ACC112 (cell line): ENCODE data around the gene N4BP2L2.

Experiments
- H2AFZ ChIP-seq: fragments of 200-600 bp; sonication (generic); one replicate; pipeline ENCODE4 v1.6.0; 2017; ENCODE audit warnings: antibody characterized with exemption, low read length; ENCODE audit not compliant: unreplicated experiment
- H3K27ac ChIP-seq: fragments of 200-600 bp; sonication (generic); 2 replicates; pipeline ENCODE4 v1.5.1; 2014; ENCODE audit warnings: low read depth, mild to moderate bottlenecking, antibody characterized with exemption, low read length, moderate library complexity
- H3K27me3 ChIP-seq: fragments of 200-600 bp; sonication (generic); 2 replicates; pipeline ENCODE4 v1.6.1; 2014; ENCODE audit warnings: mild to moderate bottlenecking, antibody characterized with exemption, low read length, moderate library complexity, mixed read lengths; ENCODE audit not compliant: insufficient read depth
- H3K36me3 ChIP-seq: fragments of 200-600 bp; sonication (generic); 2 replicates; pipeline ENCODE4 v1.6.1; 2016; ENCODE audit warnings: mild to moderate bottlenecking, antibody characterized with exemption, low read length, moderate library complexity, mixed read lengths; ENCODE audit not compliant: insufficient read depth
- H3K4me1 ChIP-seq: fragments of 200-600 bp; sonication (generic); one replicate; pipeline ENCODE4 v1.6.1; 2016; ENCODE audit warnings: low read length, mixed read lengths; ENCODE audit not compliant: insufficient read depth, unreplicated experiment, control insufficient read depth
- H3K4me3 ChIP-seq: fragments of 200-600 bp; sonication (generic); 2 replicates; pipeline ENCODE4 v1.5.1; 2014; ENCODE audit warnings: mild to moderate bottlenecking, low read depth, low read length
- H3K79me2 ChIP-seq: fragments of 200-600 bp; sonication (generic); one replicate; pipeline ENCODE4 v1.6.0; 2016; ENCODE audit warnings: low read length; ENCODE audit not compliant: control insufficient read depth, unreplicated experiment, insufficient read depth

Gene N4BP2L2

GRCh38 chr13:32426191-32426989, 112.2 kb downstream of the N4BP2L2 start:
- Histone ChIP-seq H3K36me3 (no peaks in the 10 kb centered on the region), H3K27me3 (no peaks in the 10 kb centered on the region), H3K4me3 (peak overlapping the region; percentile 85), H2AFZ (peak overlapping the region; percentile 54), H3K4me1 (peaks cover 9% of the 10 kb centered on the region), H3K79me2 (no peaks in the 10 kb centered on the region), H3K27ac (no peak overlapping the region)

- H3K4me1 ChIP-seq = peaks cover 9% of the 10 kb centered on the region
Measured at GRCh38 chr13:32425158-32425557, 113.4 kb downstream of the N4BP2L2 start.

GRCh38 chr13:32423592-32423991, 115.0 kb downstream of the N4BP2L2 start:
- no peak overlapping the region for H2AFZ ChIP-seq
- no peaks in the 10 kb centered on the region for H3K27me3 ChIP-seq
- no peak overlapping the region for H3K4me3 ChIP-seq
- H3K27ac ChIP-seq = no peak overlapping the region
- no peaks in the 10 kb centered on the region for H3K36me3 ChIP-seq
- H3K79me2 ChIP-seq = no peaks in the 10 kb centered on the region
- peaks cover 9% of the 10 kb centered on the region for H3K4me1 ChIP-seq

More at GRCh38 chr13:32425158-32425557, 113.4 kb downstream of the N4BP2L2 start:
- no peaks in the 10 kb centered on the region for H3K79me2 ChIP-seq
- H3K36me3 ChIP-seq = no peaks in the 10 kb centered on the region
- no peak overlapping the region for H2AFZ ChIP-seq
- H3K27ac ChIP-seq = no peak overlapping the region
- H3K27me3 ChIP-seq = no peaks in the 10 kb centered on the region
- H3K4me3 ChIP-seq = no peak overlapping the region

GRCh38 chr13:32419862-32420261, 118.7 kb downstream of the N4BP2L2 start:
- Histone ChIP-seq H2AFZ (no peak overlapping the region), H3K27ac (no peak overlapping the region), H3K4me1 (no peaks in the 10 kb centered on the region), H3K79me2 (no peaks in the 10 kb centered on the region), H3K27me3 (no peaks in the 10 kb centered on the region), H3K4me3 (no peak overlapping the region), H3K36me3 (no peaks in the 10 kb centered on the region)

GRCh38 chr13:32417995-32418394, 120.6 kb downstream of the N4BP2L2 start:
- no peaks in the 10 kb centered on the region for H3K4me1 ChIP-seq
- no peaks in the 10 kb centered on the region for H3K79me2 ChIP-seq
- H3K27me3 ChIP-seq = no peaks in the 10 kb centered on the region
- H3K36me3 ChIP-seq = no peaks in the 10 kb centered on the region
- no peak overlapping the region for H3K4me3 ChIP-seq
- H3K27ac ChIP-seq = no peak overlapping the region
- no peak overlapping the region for H2AFZ ChIP-seq

- Histone ChIP-seq H3K4me1 (no peaks in the 10 kb centered on the region), H2AFZ (no peak overlapping the region), H3K4me3 (no peak overlapping the region), H3K79me2 (no peaks in the 10 kb centered on the region), H3K27ac (no peak overlapping the region), H3K36me3 (no peaks in the 10 kb centered on the region), H3K27me3 (no peaks in the 10 kb centered on the region)
Measured at GRCh38 chr13:32415019-32415418, 123.6 kb downstream of the N4BP2L2 start.

- H2AFZ ChIP-seq = no peak overlapping the region
- H3K4me1 ChIP-seq = no peaks in the 10 kb centered on the region
- H3K79me2 ChIP-seq = no peaks in the 10 kb centered on the region
- H3K27me3 ChIP-seq = no peaks in the 10 kb centered on the region
- no peak overlapping the region for H3K27ac ChIP-seq
- H3K36me3 ChIP-seq = no peaks in the 10 kb centered on the region
- H3K4me3 ChIP-seq = no peak overlapping the region
Measured at GRCh38 chr13:32414580-32414979, 124.0 kb downstream of the N4BP2L2 start.

- no peak overlapping the region for H3K4me3 ChIP-seq
- no peaks in the 10 kb centered on the region for H3K27me3 ChIP-seq
- H3K27ac ChIP-seq = no peak overlapping the region
- H2AFZ ChIP-seq = no peak overlapping the region
- H3K79me2 ChIP-seq = no peaks in the 10 kb centered on the region
- peaks cover 7% of the 10 kb centered on the region for H3K4me1 ChIP-seq
- H3K36me3 ChIP-seq = no peaks in the 10 kb centered on the region
Measured at GRCh38 chr13:32413284-32413683, 125.3 kb downstream of the N4BP2L2 start.

- H3K4me1 ChIP-seq = peaks cover 7% of the 10 kb centered on the region
- peak overlapping the region; percentile 30 for H3K4me3 ChIP-seq
- no peaks in the 10 kb centered on the region for H3K36me3 ChIP-seq
- H2AFZ ChIP-seq = peak overlapping the region; percentile 28
- H3K27me3 ChIP-seq = no peaks in the 10 kb centered on the region
- H3K79me2 ChIP-seq = no peaks in the 10 kb centered on the region
- no peak overlapping the region for H3K27ac ChIP-seq
Measured at GRCh38 chr13:32409561-32410421, 128.8 kb downstream of the N4BP2L2 start.

GRCh38 chr13:32409001-32409313, 129.6 kb downstream of the N4BP2L2 start:
- H3K27me3 ChIP-seq = no peaks in the 10 kb centered on the region
- no peak overlapping the region for H3K27ac ChIP-seq
- H3K79me2 ChIP-seq = no peaks in the 10 kb centered on the region
- H3K4me3 ChIP-seq = no peak overlapping the region
- H3K36me3 ChIP-seq = no peaks in the 10 kb centered on the region
- peaks cover 7% of the 10 kb centered on the region for H3K4me1 ChIP-seq
- H2AFZ ChIP-seq = no peak overlapping the region
